NCI-H187 (cell line): ENCODE results near the gene PERP.

Experiments
- DNase-seq, 2 experiments: peaks; one replicate each; lab custom pipeline; 2025; lab: John Stamatoyannopoulos, UW

The PERP gene

GRCh38 chr6:138052783-138053182, 54.4 kb downstream of the PERP start:
- no peak for DNase-seq

DNA sequence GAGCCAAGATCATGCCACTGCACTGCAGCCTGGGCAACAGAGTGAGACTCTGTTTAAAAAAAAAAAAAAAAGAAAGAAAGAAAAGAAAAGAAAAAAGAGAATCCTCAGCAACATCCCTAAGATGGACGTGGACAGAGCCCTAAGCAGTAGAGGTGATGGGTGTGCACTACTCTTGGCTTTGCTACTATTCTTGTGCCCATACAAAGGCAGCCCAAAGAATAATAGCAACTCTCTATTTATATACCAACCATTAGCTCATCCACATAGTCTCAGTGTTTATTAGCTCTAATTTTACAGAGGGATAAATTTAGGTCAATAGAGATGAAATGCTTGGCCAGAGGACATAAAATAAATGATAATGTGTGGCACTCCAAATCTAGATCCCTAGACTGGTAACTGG, 62.2 kb downstream of the PERP start:
- DNase-seq = no peak

GRCh38 chr6:138044458-138044857, 62.8 kb downstream of the PERP start:
- no peak for DNase-seq
